DND-41 (cell line): Measurements from ENCODE around the gene TRERF1.

Experiments used
- CTCF ChIP-seq: IDR thresholded peaks from 2 replicates; pipeline ENCODE4 v1.5.1; 2012; ENCODE audit warnings: borderline replicate concordance, low read length, moderate library complexity, mild to moderate bottlenecking; ENCODE audit not compliant: poor library complexity, severe bottlenecking; ENCODE audit errors: extremely low read depth
- EZH2 ChIP-seq: IDR thresholded peaks from 3 replicates; pipeline ENCODE4 v1.6.1; 2012; ENCODE audit warnings: borderline replicate concordance, low read depth, mild to moderate bottlenecking, moderate library complexity, low read length, inconsistent platforms; ENCODE audit not compliant: severe bottlenecking

- TF ChIP-seq CTCF (no peak), EZH2 (no peak)
Observed at GRCh38 chr6:42446996-42447395, 4.7 kb downstream of the TRERF1 start.
